ENCODE results near the gene THSD4. TPM values are rescaled to one million over a fixed set of nuclear protein-coding genes. Genes with fewer than 3 reads are reported as not detected.

Gene THSD4
- total and polyA plus RNA-seq, 2 of the 8 experiments (the other 6 are each of a cell fraction or from before 2014, with no cell fraction given): 2.5 to 6.2 TPM

DNA sequence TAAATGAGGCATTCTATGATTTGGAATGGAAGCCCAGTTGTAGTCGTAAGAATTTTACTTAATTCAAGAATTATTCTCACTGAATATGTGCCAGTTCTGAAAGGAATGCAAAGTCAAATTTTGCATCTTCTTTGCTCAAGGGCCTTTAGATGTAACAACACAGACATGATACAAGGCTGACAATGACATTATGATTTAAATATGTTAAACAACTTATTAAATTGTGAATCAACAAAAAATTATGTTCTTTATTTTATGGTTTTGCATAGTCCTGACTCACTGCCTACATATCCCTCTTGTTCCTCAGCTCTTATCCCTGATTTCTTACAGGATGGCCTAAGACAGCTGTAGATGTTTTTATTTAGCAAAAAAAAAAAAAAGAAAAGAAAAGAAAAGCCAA, 524.2 kb downstream of the THSD4 start:
- no peaks in the 10 kb centered on the region for H3K79me2 ChIP-seq (ENCODE audit: control insufficient read depth in 1 of 2, insufficient read depth in 2 of 2, low read length in 2 of 2)
- H4K5ac ChIP-seq (ENCODE audit: insufficient read length, low read depth, low read length): no peak overlapping the region
- POLR2A ChIA-PET (ENCODE audit: partially characterized antibody): no interaction called here
- H2BK120ac ChIP-seq (replicated peaks; ENCODE audit: low read depth, low read length): no peak overlapping the region
- H3K36me3 ChIP-seq (ENCODE audit: control insufficient read depth in 2 of 4, insufficient read depth in 4 of 4, low read length in 3 of 4): no peaks in the 10 kb centered on the region
- 94% methylated on average over 1 of the region's 1 CpG; no CpG with 5 or more reads in 1 of the 2 experiments for whole genome bisulfite sequencing, 2 experiments (ENCODE audit: extremely low coverage in 1 of 2, insufficient coverage in 1 of 2, insufficient read length in 1 of 2, insufficient replicate concordance in 2 of 2, low coverage in 1 of 2, low lambda C conversion rate in 2 of 2, missing lambda C conversion rate in 1 of 2)
- no peak overlapping the region for H2BK12ac ChIP-seq (ENCODE audit: low read depth, low read length)
- no peak overlapping the region for H3K4ac ChIP-seq (replicated peaks; ENCODE audit: insufficient read length, low read depth, low read length)
- no peak overlapping the region for H3K9ac ChIP-seq (replicated peaks in 1 of 4; ENCODE audit: extremely low read depth in 1 of 4, low read depth in 3 of 4, low read length in 3 of 4)
- no peaks in the 10 kb centered on the region for H3K79me1 ChIP-seq (ENCODE audit: low read depth, low read length)
- H4K91ac ChIP-seq (replicated peaks; ENCODE audit: insufficient read length, low read length): no peak overlapping the region
- H3K23ac ChIP-seq (ENCODE audit: insufficient read length): no peak overlapping the region
- no peaks in the 10 kb centered on the region for H3K9me3 ChIP-seq (ENCODE audit: insufficient read depth in 2 of 2, low read depth in 1 of 2, low read length in 1 of 2)
- no peak overlapping the region for H2BK15ac ChIP-seq (ENCODE audit: low read length)
- H3K56ac ChIP-seq (replicated peaks; ENCODE audit: insufficient read length, low read depth, low read length): no peak overlapping the region
- H3K23me2 ChIP-seq (ENCODE audit: low read depth, low read length): no peaks in the 10 kb centered on the region; the same call in 1 of the 2 replicates
- FAIRE-seq (no peak), DNase-seq (ENCODE audit: low read depth in 1 of 2, low spot score in 2 of 2) (no peak)
- H3K4me3 ChIP-seq (ENCODE audit: extremely low read depth in 1 of 4, insufficient read depth in 2 of 4, low read depth in 3 of 4, low read length in 4 of 4): no peak overlapping the region
- no peak overlapping the region for H3K4me2 ChIP-seq (ENCODE audit: insufficient read depth in 1 of 2, low read depth in 2 of 2, low read length in 2 of 2)
- peaks cover 0 to 5% (median 1%) of the 10 kb centered on the region in 4 experiments; a peak in 4 of 7 replicates for H3K4me1 ChIP-seq (replicated peaks in 1 of 4; ENCODE audit: control insufficient read depth in 3 of 4, insufficient read depth in 4 of 4, low read length in 3 of 4)
- no peak overlapping the region for H4K8ac ChIP-seq (ENCODE audit: extremely low read depth, insufficient read depth, low read length)
- H3K18ac ChIP-seq (ENCODE audit: extremely low read depth, low read length): no peak overlapping the region
- H3K27me3 ChIP-seq (replicated peaks in 1 of 4; ENCODE audit: control insufficient read depth in 3 of 4, extremely low read depth in 1 of 4, insufficient read depth in 3 of 4, low read length in 3 of 4): no peaks in the 10 kb centered on the region
- H2AK5ac ChIP-seq (ENCODE audit: low read depth, low read length): no peak overlapping the region
- H4K20me1 ChIP-seq (replicated peaks in 1 of 2; ENCODE audit: control insufficient read depth in 1 of 2, insufficient read depth in 2 of 2, low read length in 2 of 2): no peaks in the 10 kb centered on the region
- H3K14ac ChIP-seq (ENCODE audit: insufficient read length): no peak overlapping the region
- H2BK5ac ChIP-seq (ENCODE audit: low read depth, low read length): no peak overlapping the region
- no peak overlapping the region for H2BK20ac ChIP-seq (ENCODE audit: low read length)
- H3K27ac ChIP-seq (ENCODE audit: low read depth, low read length): no peak overlapping the region
- CTCF ChIA-PET (ENCODE audit: partially characterized antibody): interaction anchor here (0.7 to 2.9 kb wide), 3 partner anchors 9 to 1806 kb away, joined by 3 to 7 read pairs (median 3); no protein-coding TSS in a partner anchor
- no peak overlapping the region for H2AFZ ChIP-seq (ENCODE audit: low read length)
- TF ChIP-seq CHD1 (IDR thresholded peaks at IDR 0.05; ENCODE audit: low read depth, low read length): no peak
- TF ChIP-seq JUN (IDR thresholded peaks at IDR 0.05; ENCODE audit: low read depth, low read length): no peak
- TF ChIP-seq, protein P1, sequence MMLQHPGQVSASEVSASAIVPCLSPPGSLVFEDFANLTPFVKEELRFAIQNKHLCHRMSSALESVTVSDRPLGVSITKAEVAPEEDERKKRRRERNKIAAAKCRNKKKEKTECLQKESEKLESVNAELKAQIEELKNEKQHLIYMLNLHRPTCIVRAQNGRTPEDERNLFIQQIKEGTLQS (IDR thresholded peaks at IDR 0.05; ENCODE audit: insufficient read depth, low read depth, low read length): no peak
- TF ChIP-seq ATF2 (IDR thresholded peaks at IDR 0.05; ENCODE audit: low read length): no peak
- no peak for TF ChIP-seq FOSL1 (IDR thresholded peaks at IDR 0.05; ENCODE audit: insufficient read depth, low read depth, low read length)
- no peak for TF ChIP-seq SRF (IDR thresholded peaks at IDR 0.05; ENCODE audit: low read depth, low read length)
- TF ChIP-seq RAD21 (IDR thresholded peaks at IDR 0.05 in 1 of 2, conservative IDR thresholded peaks at IDR 0.05 in 1 of 2; ENCODE audit: low read depth in 2 of 2, low read length in 2 of 2): no peak
- TF ChIP-seq RXRA (IDR thresholded peaks at IDR 0.05; ENCODE audit: insufficient read depth, low read depth, low read length): no peak
- TF ChIP-seq SP1 (IDR thresholded peaks at IDR 0.05; ENCODE audit: low read depth, low read length): no peak

Data from H1 (cell line).